IMR-90 (cell line): ENCODE results near the gene OPA3. TPM values are rescaled to one million over a fixed set of nuclear protein-coding genes. Genes with fewer than 3 reads are reported as not detected.

Source experiments
- ATAC-seq: fragments of 200-7000 bp; cut with Tn5 transposase; 2 replicates; pipeline ENCODE4 v1.9.1; 2020; ENCODE audit warnings: low read depth, mild to moderate bottlenecking, moderate library complexity
- BruUV-seq: library from RNA; stranded (reverse); fragments of 400-500 nt; replicated peaks from 2 replicates; lab custom pipeline; 2021; lab: Mats Ljungman, UMichigan
- CTCF ChIA-PET: fragments of 300-600 bp; formaldehyde crosslinking; extraction: SDS; loops from one replicate; lab custom pipeline; 2021; ENCODE audit warnings: antibody characterized with exemption; lab: Yijun Ruan, JAX
- POLR2A ChIA-PET: fragments of 300-600 bp; sonication (Branson Sonifier 250); formaldehyde crosslinking; loops from one replicate; lab custom pipeline; 2022; ENCODE audit warnings: antibody characterized with exemption; ENCODE audit not compliant: unreplicated experiment; lab: Charles Lee
- DNase-seq: peaks from one replicate; pipeline ENCODE4 v3.0.0; 2013
- H2AFZ ChIP-seq: replicated peaks from 2 replicates; pipeline ENCODE3; 2013; ENCODE audit warnings: low read length, mild to moderate bottlenecking; ENCODE audit not compliant: poor library complexity
- H2AK5ac ChIP-seq: 2 replicates; pipeline ENCODE4 v1.6.1; 2013; ENCODE audit warnings: low read depth, low read length, inconsistent platforms
- H2AK9ac ChIP-seq: replicated peaks from 2 replicates; pipeline ENCODE3; 2013; ENCODE audit warnings: mild to moderate bottlenecking, low read depth, low read length, moderate library complexity; ENCODE audit not compliant: poor library complexity
- H2BK120ac ChIP-seq: 2 replicates; pipeline ENCODE4 v1.6.1; 2013; ENCODE audit warnings: low read depth, low read length, inconsistent platforms
- H2BK15ac ChIP-seq: 3 replicates; pipeline ENCODE4 v1.6.1; 2013; ENCODE audit warnings: low read depth, low read length, inconsistent platforms
- H2BK20ac ChIP-seq: 2 replicates; pipeline ENCODE4 v1.6.1; 2013; ENCODE audit warnings: low read depth, mild to moderate bottlenecking, inconsistent platforms, low read length, moderate library complexity
- H2BK5ac ChIP-seq: 2 replicates; pipeline ENCODE4 v1.6.1; 2013; ENCODE audit warnings: mild to moderate bottlenecking, low read depth, low read length, inconsistent platforms; ENCODE audit not compliant: poor library complexity, severe bottlenecking
- H3K14ac ChIP-seq: replicated peaks from 2 replicates; pipeline ENCODE4 v1.6.1; 2013; ENCODE audit warnings: low read depth, low read length, inconsistent platforms
- H3K18ac ChIP-seq: 2 replicates; pipeline ENCODE4 v1.6.1; 2013; ENCODE audit warnings: low read depth, low read length, control low read depth
- H3K23ac ChIP-seq: 2 replicates; pipeline ENCODE4 v1.6.1; 2013; ENCODE audit warnings: low read depth, low read length, inconsistent platforms
- H3K27ac ChIP-seq: 2 replicates; pipeline ENCODE4 v1.5.1; 2013; ENCODE audit warnings: mild to moderate bottlenecking, control low read depth, low read length; ENCODE audit not compliant: insufficient read depth
- H3K27me3 ChIP-seq: 2 replicates; pipeline ENCODE4 v1.6.1; 2013; ENCODE audit warnings: low read length; ENCODE audit not compliant: control insufficient read depth, insufficient read depth
- H3K36me3 ChIP-seq: 2 replicates; pipeline ENCODE4 v1.6.1; 2013; ENCODE audit warnings: low read length, mixed read lengths; ENCODE audit not compliant: control insufficient read depth, insufficient read depth
- H3K4ac ChIP-seq: 2 replicates; pipeline ENCODE4 v1.6.1; 2013; ENCODE audit warnings: low read depth, low read length, inconsistent platforms
- H3K4me1 ChIP-seq: 2 replicates; pipeline ENCODE4 v1.6.1; 2013; ENCODE audit warnings: low read length, mixed read lengths; ENCODE audit not compliant: control insufficient read depth, insufficient read depth
- H3K4me2 ChIP-seq: 2 replicates; pipeline ENCODE4 v1.6.1; 2013; ENCODE audit warnings: low read depth, mild to moderate bottlenecking, control low read depth, low read length, moderate library complexity
- H3K4me3 ChIP-seq: 2 replicates; pipeline ENCODE4 v1.5.1; 2013; ENCODE audit warnings: low read depth, mild to moderate bottlenecking, control low read depth, low read length, moderate library complexity; ENCODE audit not compliant: insufficient read depth
- H3K56ac ChIP-seq: 2 replicates; pipeline ENCODE4 v1.6.1; 2013; ENCODE audit warnings: low read length, inconsistent platforms; ENCODE audit not compliant: insufficient read depth; ENCODE audit errors: extremely low read depth
- H3K79me1 ChIP-seq, 2 experiments: 2 replicates each; pipeline ENCODE4 v1.6.1; 2013; ENCODE audit warnings: low read length in 2 of 2, inconsistent platforms in 1 of 2, low read depth in 1 of 2
- H3K9ac ChIP-seq: 2 replicates; pipeline ENCODE4 v1.6.1; 2013; ENCODE audit warnings: low read depth, low read length, control low read depth
- H3K9me1 ChIP-seq: 2 replicates; pipeline ENCODE4 v1.6.1; 2013; ENCODE audit warnings: low read length, inconsistent platforms; ENCODE audit not compliant: insufficient read depth
- H3K9me3 ChIP-seq: 2 replicates; pipeline ENCODE4 v1.6.1; 2013; ENCODE audit warnings: low read length; ENCODE audit not compliant: control insufficient read depth, insufficient read depth
- H4K20me1 ChIP-seq: 2 replicates; pipeline ENCODE4 v1.6.1; 2013; ENCODE audit warnings: low read length, inconsistent platforms; ENCODE audit not compliant: insufficient read depth
- H4K5ac ChIP-seq: 2 replicates; pipeline ENCODE4 v1.6.1; 2013; ENCODE audit warnings: mild to moderate bottlenecking, low read depth, low read length, control low read depth
- H4K8ac ChIP-seq, 2 experiments: 2 replicates each; pipeline ENCODE4 v1.6.1; 2013; ENCODE audit warnings: low read depth in 2 of 2, low read length in 2 of 2, control low read depth in 1 of 2, inconsistent platforms in 1 of 2
- H4K91ac ChIP-seq: 2 replicates; pipeline ENCODE4 v1.6.1; 2013; ENCODE audit warnings: low read depth, low read length, inconsistent platforms; ENCODE audit not compliant: insufficient read depth
- CEBPB ChIP-seq: IDR thresholded peaks from 2 replicates; pipeline ENCODE4 v1.6.1; 2012; ENCODE audit warnings: low read depth, low read length, improper control_type of control experiment
- FOS ChIP-seq: fragments of 150-350 bp; IDR thresholded peaks from 2 replicates; pipeline ENCODE4 v1.6.1; 2016; ENCODE audit warnings: low read depth, low read length
- RCOR1 ChIP-seq: IDR thresholded peaks from 2 replicates; pipeline ENCODE4 v1.6.1; 2012; ENCODE audit warnings: mild to moderate bottlenecking, low read length, improper control_type of control experiment; ENCODE audit not compliant: insufficient replicate concordance
- WGBS, 2 experiments: methylation state at CpG; one replicate each; pipeline versions ENCODE4 v1.1.5 to v1.1.7; 2013; ENCODE audit warnings: missing lambda C conversion rate in 2 of 2; ENCODE audit not compliant: insufficient read length in 1 of 2; ENCODE audit errors: extremely low coverage in 2 of 2; 5-methylcytosine and 5-hydroxymethylcytosine counted together
- dilution Hi-C: fragments of 300-500 bp; cut with HindIII; formaldehyde crosslinking; loops from one replicate; pipeline ENCODE4 v1.14.3; 2018; ENCODE audit warnings: low sequenced_read_pairs; ENCODE audit not compliant: unreplicated experiment
- in situ Hi-C: fragments of 300-500 bp; cut with MboI; formaldehyde crosslinking; loops from 3 replicates; pipeline ENCODE4 v1.14.3; 2019; ENCODE audit warnings: low sequenced_read_pairs, inconsistent platforms, mixed read lengths
- intact Hi-C: fragments of 100-400 bp; cut with micrococcal nuclease; formaldehyde crosslinking; loops from 2 replicates; pipeline ENCODE4 v1.10.0; 2022
- polyA plus RNA-seq, 3 experiments: library from polyadenylated mRNA; depleted of rRNA; stranded (reverse); fragments of >200 nt; gene quantifications; 2 replicates each; pipeline ENCODE4 v1.2.3, GENCODE V29; 2012; ENCODE audit warnings: low replicate concordance in 1 of 3
- total RNA-seq: library from RNA; depleted of rRNA; stranded (reverse); fragments of >200 nt; gene quantifications from 2 replicates; pipeline ENCODE4 v1.2.3, GENCODE V29; 2012
- TF ChIP-seq, protein P1 (sequence below): fragments of 150-350 bp; IDR thresholded peaks from 2 replicates; pipeline ENCODE4 v1.6.1; 2016; ENCODE audit warnings: low read depth, mild to moderate bottlenecking, low read length, moderate library complexity, borderline replicate concordance

OPA3 gene
- total and polyA plus RNA-seq, 2 of the 4 experiments (the other 2 are of a cell fraction): 5.2 to 9.6 TPM

- Histone ChIP-seq H3K4me1 (peaks cover 7% of the 10 kb centered on the region), H2BK20ac (no peak overlapping the region), H4K91ac (no peak overlapping the region), H2AK9ac (no peak overlapping the region), H4K8ac (no peak overlapping the region), H3K18ac (no peak overlapping the region), H3K23ac (no peak overlapping the region), H3K79me1 (peaks cover 0 to 24% of the 10 kb centered on the region in 2 experiments; a peak in 2 of 4 replicates), H3K27ac (no peak overlapping the region), H3K14ac (no peak overlapping the region), H2AK5ac (no peak overlapping the region), H3K9ac (no peak overlapping the region), H2BK15ac (no peak overlapping the region), H3K9me1 (peaks cover 14% of the 10 kb centered on the region), H2BK120ac (no peak overlapping the region), H2AFZ (no peak overlapping the region), H3K4me2 (no peak overlapping the region), H4K5ac (no peak overlapping the region), H3K36me3 (no peaks in the 10 kb centered on the region), H3K4ac (no peak overlapping the region), H3K9me3 (no peaks in the 10 kb centered on the region), H3K4me3 (no peak overlapping the region), H2BK5ac (no peak overlapping the region), H4K20me1 (peaks cover 4% of the 10 kb centered on the region), H3K27me3 (peaks cover 3% of the 10 kb centered on the region; the same call in 1 of the 2 replicates), H3K56ac (no peak overlapping the region)
- ChIA-PET POLR2A (interaction anchor here (0.7 kb wide), 1 partner anchor 114 kb away, joined by 9 read pairs; no protein-coding TSS in a partner anchor), CTCF (interaction anchor here (1.5 kb wide), 1 partner anchor 65 kb away, joined by 5 read pairs; no protein-coding TSS in a partner anchor)
- DNase-seq: no peak
- in situ Hi-C loops: no loop called here
- dilution Hi-C loops: no loop called here
- ATAC-seq: no peak
- TF ChIP-seq FOS: no peak
- TF ChIP-seq, protein P1, sequence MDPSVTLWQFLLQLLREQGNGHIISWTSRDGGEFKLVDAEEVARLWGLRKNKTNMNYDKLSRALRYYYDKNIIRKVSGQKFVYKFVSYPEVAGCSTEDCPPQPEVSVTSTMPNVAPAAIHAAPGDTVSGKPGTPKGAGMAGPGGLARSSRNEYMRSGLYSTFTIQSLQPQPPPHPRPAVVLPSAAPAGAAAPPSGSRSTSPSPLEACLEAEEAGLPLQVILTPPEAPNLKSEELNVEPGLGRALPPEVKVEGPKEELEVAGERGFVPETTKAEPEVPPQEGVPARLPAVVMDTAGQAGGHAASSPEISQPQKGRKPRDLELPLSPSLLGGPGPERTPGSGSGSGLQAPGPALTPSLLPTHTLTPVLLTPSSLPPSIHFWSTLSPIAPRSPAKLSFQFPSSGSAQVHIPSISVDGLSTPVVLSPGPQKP: no peak
- no peak for TF ChIP-seq RCOR1
- peak; percentile 43 for TF ChIP-seq CEBPB
- no TSS peak for BruUV-seq
- no CpG with 5 or more reads among the region's 9 CpGs for WGBS, 2 experiments
- intact Hi-C loops: no loop called here
Observed at GRCh38 chr19:45503909-45504308, 80.7 kb downstream of the OPA3 start.
